Ovary (tissue), 9 donors: ENCODE data around the gene TTLL5. TPM values are rescaled to one million over a fixed set of nuclear protein-coding genes. Genes with fewer than 3 reads are reported as not detected.

Source experiments
- DNase-seq, 5 donors: peaks; one replicate each; pipeline ENCODE4 v3.0.0-alpha.2; 2019 to 2020
- H3K27ac ChIP-seq, 2 donors: fragments of 200-600 bp; one replicate each; pipeline versions ENCODE4 v1.5.1 to v1.8.0; 2019 to 2022
- H3K27me3 ChIP-seq: fragments of 200-600 bp; one replicate; pipeline ENCODE4 v1.8.0; 2022
- H3K36me3 ChIP-seq: fragments of 200-600 bp; sonication (generic); one replicate; pipeline ENCODE4 v1.5.1; 2019
- H3K4me1 ChIP-seq: one replicate; pipeline ENCODE4 v1.8.1; 2013; ENCODE audit warnings: mild to moderate bottlenecking, moderate library complexity; ENCODE audit not compliant: insufficient read depth
- H3K4me3 ChIP-seq: fragments of 200-600 bp; sonication (generic); one replicate; pipeline ENCODE4 v1.5.1; 2017
- H3K9me3 ChIP-seq, 2 donors: fragments of 200-600 bp in 1 of 2; sonication (generic) in 1 of 2; one replicate each; pipeline versions ENCODE4 v1.5.1 to v1.8.1; 2013 to 2019; ENCODE audit warnings: mild to moderate bottlenecking in 1 of 2, moderate library complexity in 1 of 2
- CTCF ChIP-seq, 3 donors: fragments of 450-650 bp in 2 of 3; fragments of 200-600 bp in 1 of 3; IDR thresholded peaks; one replicate each; pipeline versions ENCODE4 v1.5.1 to v1.8.0; 2016 to 2022; ENCODE audit warnings: antibody characterized with exemption in 3 of 3, mild to moderate bottlenecking in 1 of 3
- EP300 ChIP-seq: sonication (generic); formaldehyde crosslinking; IDR thresholded peaks from one replicate; pipeline ENCODE4 v1.6.1; 2017; ENCODE audit warnings: antibody characterized with exemption
- POLR2A ChIP-seq: fragments of 450-650 bp; IDR thresholded peaks from one replicate; pipeline ENCODE4 v1.6.1; 2017; ENCODE audit warnings: antibody characterized with exemption, mild to moderate bottlenecking, moderate library complexity
- WGBS, 3 donors: extraction: QIAGEN DNeasy Blood & Tissue Kit in 1 of 3; methylation state at CpG; one replicate each; pipeline versions ENCODE4 v1.1.5 to v1.1.7; 2013 to 2017; 5-methylcytosine and 5-hydroxymethylcytosine counted together
- intact Hi-C, 4 donors: fragments of 100-400 bp; cut with DNase I; formaldehyde crosslinking; loops; one replicate each; pipeline versions ENCODE4 v1.11.0 to v1.15.1; 2022 to 2023
- polyA plus RNA-seq, 2 donors: library from polyadenylated mRNA; stranded (reverse); fragments of 200-250 nt in 1 of 2; fragments of 350-450 nt in 1 of 2; fragmentation: Illumina TruSeq in 1 of 2; extraction: RNeasy Lipid Tissue Mini Kit (QIAGEN cat#74804) in 1 of 2; gene quantifications; one replicate each; pipeline ENCODE4 v1.2.3, GENCODE V29; 2013 to 2014
- total RNA-seq, 7 donors: library from RNA; depleted of rRNA in 2 of 7; stranded (reverse); fragments of >200 nt in 2 of 7; fragmentation: NEBNext Ultra II Directional in 3 of 7; extraction: Animal tissue kit (Norgen Biotek cat#: 25700) in 3 of 7; gene quantifications; one replicate each; pipeline versions ENCODE4 v1.1.0 to v1.2.4, GENCODE V29; 2016 to 2023
- donor health status: DM: no; HTN: no; CAD: no; lungs with moderate emphysema.
- donor health status: DM: no; HTN: no; CAD: no.
- donor health status: Bipolar disorder and iron deficiency.
- donor health status: DM: yes; HTN: yes; CAD: no.
- donor health status: DM: no; HTN: no; CAD: no.
- donor health status: DM: yes; HTN: yes; CAD: no.

TTLL5 gene
- total and polyA plus RNA-seq, 9 donors: 11.0 to 34.9 (median 27.3) TPM

GRCh38 chr14:75866970-75867369 lies 205.9 kb downstream of the TTLL5 start:
- intact Hi-C loops: no loop called here
- H3K27ac ChIP-seq: no peak overlapping the region
- H3K36me3 ChIP-seq: no peaks in the 10 kb centered on the region
- no peak for DNase-seq
- TF ChIP-seq POLR2A (no peak), EP300 (no peak)
- 91 to 98% (median 93%) methylated on average over 1 of the region's 1 CpG for WGBS, 3 donors
- no peaks in the 10 kb centered on the region for H3K27me3 ChIP-seq
- H3K9me3 ChIP-seq: no peaks in the 10 kb centered on the region
- peaks cover 2% of the 10 kb centered on the region for H3K4me1 ChIP-seq
- H3K4me3 ChIP-seq: no peak overlapping the region

- Histone ChIP-seq H3K4me1 (peaks cover 2% of the 10 kb centered on the region), H3K27ac (no peak overlapping the region), H3K27me3 (no peaks in the 10 kb centered on the region), H3K36me3 (no peaks in the 10 kb centered on the region), H3K4me3 (no peak overlapping the region), H3K9me3 (no peaks in the 10 kb centered on the region)
- 17 to 33% (median 27%) methylated on average over 6 of the region's 6 CpGs for WGBS, 3 donors
- intact Hi-C loops: no loop called here
- TF ChIP-seq CTCF (IDR thresholded peaks at IDR 0.05) (no peak), EP300 (no peak), POLR2A (no peak)
- no peak for DNase-seq
Measured at GRCh38 chr14:75871181-75871880, 210.3 kb downstream of the TTLL5 start.

- no peaks in the 10 kb centered on the region for H3K9me3 ChIP-seq
Measured at GRCh38 chr14:75875958-75876357, 214.9 kb downstream of the TTLL5 start.

GRCh38 chr14:75876530-75876929 lies 215.5 kb downstream of the TTLL5 start:
- Histone ChIP-seq H3K27me3 (no peaks in the 10 kb centered on the region), H3K4me1 (no peaks in the 10 kb centered on the region), H3K27ac (no peak overlapping the region), H3K4me3 (no peak overlapping the region), H3K9me3 (no peaks in the 10 kb centered on the region), H3K36me3 (no peaks in the 10 kb centered on the region)
- WGBS, 3 donors: 65 to 70% (median 68%) methylated on average over 3 of the region's 3 CpGs
- intact Hi-C loops: no loop called here
- no peak for DNase-seq
- TF ChIP-seq POLR2A (no peak), EP300 (no peak)

More at GRCh38 chr14:75875958-75876357, 214.9 kb downstream of the TTLL5 start:
- TF ChIP-seq POLR2A: no peak
- H3K4me3 ChIP-seq: no peak overlapping the region
- no peak overlapping the region for H3K27ac ChIP-seq
- 80 to 83% (median 81%) methylated on average over 1 of the region's 1 CpG for WGBS, 3 donors
- H3K36me3 ChIP-seq: no peaks in the 10 kb centered on the region
- H3K4me1 ChIP-seq: no peaks in the 10 kb centered on the region
- intact Hi-C loops: no loop called here
- no peaks in the 10 kb centered on the region for H3K27me3 ChIP-seq
- DNase-seq: no peak

- no peak for TF ChIP-seq CTCF (IDR thresholded peaks at IDR 0.05)
- no peak for TF ChIP-seq EP300
- TF ChIP-seq POLR2A: no peak
- intact Hi-C loops: no loop called here
- no peaks in the 10 kb centered on the region for H3K4me1 ChIP-seq
- DNase-seq: no peak
- 80 to 96% (median 92%) methylated on average over 1 of the region's 1 CpG for WGBS, 3 donors
- no peaks in the 10 kb centered on the region for H3K36me3 ChIP-seq
- no peak overlapping the region for H3K4me3 ChIP-seq
- no peak overlapping the region for H3K27ac ChIP-seq
- H3K9me3 ChIP-seq: no peaks in the 10 kb centered on the region
- H3K27me3 ChIP-seq: no peaks in the 10 kb centered on the region
Measured at GRCh38 chr14:75877292-75877691, 216.2 kb downstream of the TTLL5 start.

- TF ChIP-seq POLR2A (no peak), CTCF (IDR thresholded peaks at IDR 0.05) (no peak), EP300 (no peak)
- Histone ChIP-seq H3K4me3 (no peak overlapping the region), H3K4me1 (no peaks in the 10 kb centered on the region), H3K27ac (no peak overlapping the region), H3K27me3 (no peaks in the 10 kb centered on the region), H3K9me3 (no peaks in the 10 kb centered on the region), H3K36me3 (no peaks in the 10 kb centered on the region)
- DNase-seq: no peak
- 80 to 84% (median 80%) methylated on average over 4 of the region's 4 CpGs for WGBS, 3 donors
- intact Hi-C loops: no loop called here
Measured at GRCh38 chr14:75877884-75878283, 216.8 kb downstream of the TTLL5 start.
